Effector memory CD8-positive, alpha-beta T cell (primary cell): ENCODE measurements around the gene EBF3.

Experiments
- ATAC-seq: fragments of 150-1000 bp; cut with Tn5 transposase; replicated peaks from 2 replicates; pipeline ENCODE4 v1.10.0; 2021; ENCODE audit warnings: mild to moderate bottlenecking, moderate library complexity
- DNase-seq, 3 experiments: peaks; one replicate each; pipeline ENCODE4 v3.0.0; 2021
- H3K27ac Mint-ChIP-seq, 2 donors: one replicate each; pipeline ENCODE4 v1.8.0; 2022; ENCODE audit warnings: mild to moderate bottlenecking in 2 of 2, mixed read lengths in 2 of 2, moderate library complexity in 2 of 2
- H3K27me3 Mint-ChIP-seq, 2 donors: one replicate each; pipeline ENCODE4 v1.8.0; 2022; ENCODE audit warnings: mixed read lengths in 2 of 2
- H3K36me3 Mint-ChIP-seq: one replicate; pipeline ENCODE4 v1.8.0; 2022; ENCODE audit warnings: mild to moderate bottlenecking, moderate library complexity, mixed read lengths; ENCODE audit not compliant: insufficient read depth
- H3K4me1 Mint-ChIP-seq, 2 donors: one replicate each; pipeline ENCODE4 v1.8.0; 2022; ENCODE audit warnings: low read depth in 2 of 2, mixed read lengths in 2 of 2
- H3K4me3 Mint-ChIP-seq, 2 donors: one replicate each; pipeline ENCODE4 v1.8.0; 2022; ENCODE audit warnings: mild to moderate bottlenecking in 2 of 2, mixed read lengths in 2 of 2, moderate library complexity in 2 of 2
- H3K9me3 Mint-ChIP-seq, 2 donors: one replicate each; pipeline ENCODE4 v1.8.0; 2022; ENCODE audit warnings: mixed read lengths in 2 of 2

The EBF3 gene

GRCh38 chr10:129811208-129811607 is 152.9 kb downstream of the EBF3 start:
- Mint-ChIP-seq H3K9me3 (peaks cover 7 to 17% of the 10 kb centered on the region in 2 donors), H3K4me3 (no peak overlapping the region), H3K27ac (no peak overlapping the region), H3K4me1 (no peaks in the 10 kb centered on the region), H3K36me3 (no peaks in the 10 kb centered on the region), H3K27me3 (peaks cover 9 to 12% of the 10 kb centered on the region in 2 donors)
- DNase-seq (no peak), ATAC-seq (no peak)

DNA sequence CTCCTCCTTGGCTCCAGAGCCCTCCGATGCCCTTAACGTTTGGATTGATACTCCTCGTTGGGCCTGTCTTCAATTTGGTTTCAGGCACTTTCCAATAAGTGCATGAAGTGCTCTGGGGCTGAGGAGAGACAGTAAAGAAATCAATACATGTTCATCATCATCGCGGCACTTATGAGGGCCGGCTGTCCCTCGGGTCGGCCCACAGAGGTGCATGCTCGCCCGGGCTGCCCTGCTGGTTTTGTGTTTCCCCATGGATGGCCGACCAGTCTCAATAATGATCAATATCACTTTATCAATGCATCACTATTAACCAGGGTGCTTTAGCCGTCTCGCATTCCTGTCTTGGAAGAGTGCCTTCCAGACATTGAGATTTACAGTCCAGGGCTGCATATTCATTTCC is 154.2 kb downstream of the EBF3 start:
- no peaks in the 10 kb centered on the region for H3K36me3 Mint-ChIP-seq
- ATAC-seq: no peak
- H3K4me1 Mint-ChIP-seq: no peaks in the 10 kb centered on the region
- H3K27ac Mint-ChIP-seq: no peak overlapping the region
- no peak overlapping the region for H3K4me3 Mint-ChIP-seq
- peaks cover 9 to 12% of the 10 kb centered on the region in 2 donors for H3K27me3 Mint-ChIP-seq
- DNase-seq: no peak
- peaks cover 7 to 17% of the 10 kb centered on the region in 2 donors for H3K9me3 Mint-ChIP-seq

- Mint-ChIP-seq H3K27me3 (peaks cover 9 to 12% of the 10 kb centered on the region in 2 donors), H3K36me3 (no peaks in the 10 kb centered on the region), H3K4me1 (no peaks in the 10 kb centered on the region), H3K9me3 (peaks cover 7 to 17% of the 10 kb centered on the region in 2 donors), H3K27ac (no peak overlapping the region), H3K4me3 (no peak overlapping the region)
- ATAC-seq: no peak
- DNase-seq: no peak
Observed at GRCh38 chr10:129809431-129809830, 154.6 kb downstream of the EBF3 start.

DNA sequence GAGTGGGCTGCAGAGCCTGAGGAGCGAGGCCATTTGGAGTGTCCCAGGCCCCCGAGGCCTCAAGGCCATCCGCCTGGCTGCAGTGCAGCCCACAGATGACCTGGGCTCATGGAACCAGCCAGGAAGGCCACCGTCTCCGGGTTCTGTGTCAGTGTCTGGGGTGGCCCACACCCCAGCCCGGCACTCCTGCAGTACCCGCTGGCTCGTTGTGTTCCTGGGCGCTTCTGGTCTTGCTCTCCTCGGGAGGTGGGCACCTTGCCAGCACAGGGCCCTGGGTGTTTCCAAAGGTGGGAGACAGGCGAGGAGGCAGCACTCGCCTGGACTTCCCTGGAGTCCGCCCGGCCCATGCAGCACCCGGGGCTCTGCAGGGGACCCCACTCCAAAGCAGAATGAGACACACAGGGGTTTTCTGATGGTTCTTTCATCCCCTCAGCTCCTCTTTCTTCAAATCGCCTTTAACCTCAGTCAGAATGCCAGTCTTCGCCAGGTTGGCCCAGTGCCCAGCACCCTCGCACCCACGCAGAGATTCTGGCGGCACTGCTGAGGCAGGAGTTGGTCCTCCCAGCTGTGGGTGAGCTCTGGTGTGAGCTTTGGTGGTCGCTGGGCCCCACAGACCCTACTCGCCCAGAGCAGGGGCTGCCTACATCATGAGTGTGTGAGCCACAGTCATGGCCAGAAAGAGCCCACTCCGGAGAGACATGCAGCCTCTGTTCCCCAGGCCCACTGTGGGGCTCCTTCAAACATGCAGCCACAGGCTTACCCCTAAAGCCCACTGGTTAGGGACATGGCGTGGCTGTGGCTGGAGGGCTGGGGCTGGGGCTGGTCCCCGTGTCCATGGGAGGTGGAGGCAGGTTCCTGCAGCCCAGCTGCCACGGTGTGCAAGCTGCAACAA is 155.7 kb downstream of the EBF3 start:
- Mint-ChIP-seq H3K27me3 (peaks cover 0 to 12% of the 10 kb centered on the region in 2 donors), H3K4me1 (no peaks in the 10 kb centered on the region), H3K27ac (no peak overlapping the region), H3K36me3 (no peaks in the 10 kb centered on the region), H3K9me3 (peaks cover 7 to 17% of the 10 kb centered on the region in 2 donors), H3K4me3 (no peak overlapping the region)
- ATAC-seq (no peak), DNase-seq (no peak)

DNA sequence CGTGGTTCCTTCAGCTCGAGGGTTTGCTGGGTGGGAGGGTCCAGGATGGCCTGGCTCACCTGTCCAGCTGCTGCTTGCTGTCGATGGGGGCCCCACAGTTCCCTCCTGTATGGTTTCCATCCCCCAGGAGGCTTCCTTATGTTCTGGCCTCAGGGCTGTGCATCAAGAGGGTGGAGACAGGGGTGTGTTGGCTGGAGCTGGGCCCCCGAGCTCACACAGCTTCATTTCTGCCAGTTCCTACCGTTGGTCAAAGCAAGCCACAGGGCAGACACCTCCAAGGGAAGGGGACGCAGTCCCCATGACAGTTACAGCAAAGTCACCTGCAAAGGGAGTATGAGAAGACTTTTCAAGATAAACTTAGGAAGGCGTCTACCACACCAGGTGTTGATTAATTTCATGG is 156.9 kb downstream of the EBF3 start:
- Mint-ChIP-seq H3K4me1 (no peaks in the 10 kb centered on the region), H3K36me3 (no peaks in the 10 kb centered on the region), H3K4me3 (no peak overlapping the region), H3K9me3 (peaks cover 12 to 23% of the 10 kb centered on the region in 2 donors), H3K27me3 (peaks cover 0 to 12% of the 10 kb centered on the region in 2 donors), H3K27ac (no peak overlapping the region)
- ATAC-seq: no peak
- no peak for DNase-seq

- ATAC-seq: no peak
- no peaks in the 10 kb centered on the region for H3K4me1 Mint-ChIP-seq
- peaks cover 7 to 14% of the 10 kb centered on the region in 2 donors for H3K9me3 Mint-ChIP-seq
- no peaks in the 10 kb centered on the region for H3K36me3 Mint-ChIP-seq
- H3K27me3 Mint-ChIP-seq: no peaks in the 10 kb centered on the region
- H3K27ac Mint-ChIP-seq: no peak overlapping the region
- H3K4me3 Mint-ChIP-seq: no peak overlapping the region
- no peak for DNase-seq
Observed at GRCh38 chr10:129800796-129801340, 163.2 kb downstream of the EBF3 start.

DNA sequence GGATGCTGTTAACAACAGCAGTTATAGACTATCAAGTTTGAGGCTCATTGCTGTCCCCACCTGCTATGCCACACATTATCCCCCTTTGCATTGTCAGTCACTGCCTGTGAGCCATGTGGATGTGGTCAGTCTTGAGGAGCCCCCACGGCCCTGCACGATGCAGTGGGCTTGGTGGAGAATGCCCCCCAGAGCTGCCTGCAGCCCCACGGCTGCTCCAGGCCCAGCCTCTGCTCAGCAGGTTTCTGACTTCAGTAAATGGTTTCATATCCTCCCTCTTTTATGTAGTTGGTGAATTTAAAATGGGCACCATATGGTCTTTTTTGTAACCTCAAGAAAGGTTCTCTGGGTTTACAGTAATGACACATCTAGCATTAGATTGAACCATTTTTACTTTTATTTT is 164.1 kb downstream of the EBF3 start:
- DNase-seq (no peak), ATAC-seq (no peak)
- Mint-ChIP-seq H3K27me3 (no peaks in the 10 kb centered on the region), H3K4me3 (no peak overlapping the region), H3K4me1 (no peaks in the 10 kb centered on the region), H3K36me3 (no peaks in the 10 kb centered on the region), H3K27ac (no peak overlapping the region), H3K9me3 (peaks cover 7 to 14% of the 10 kb centered on the region in 2 donors)

DNA sequence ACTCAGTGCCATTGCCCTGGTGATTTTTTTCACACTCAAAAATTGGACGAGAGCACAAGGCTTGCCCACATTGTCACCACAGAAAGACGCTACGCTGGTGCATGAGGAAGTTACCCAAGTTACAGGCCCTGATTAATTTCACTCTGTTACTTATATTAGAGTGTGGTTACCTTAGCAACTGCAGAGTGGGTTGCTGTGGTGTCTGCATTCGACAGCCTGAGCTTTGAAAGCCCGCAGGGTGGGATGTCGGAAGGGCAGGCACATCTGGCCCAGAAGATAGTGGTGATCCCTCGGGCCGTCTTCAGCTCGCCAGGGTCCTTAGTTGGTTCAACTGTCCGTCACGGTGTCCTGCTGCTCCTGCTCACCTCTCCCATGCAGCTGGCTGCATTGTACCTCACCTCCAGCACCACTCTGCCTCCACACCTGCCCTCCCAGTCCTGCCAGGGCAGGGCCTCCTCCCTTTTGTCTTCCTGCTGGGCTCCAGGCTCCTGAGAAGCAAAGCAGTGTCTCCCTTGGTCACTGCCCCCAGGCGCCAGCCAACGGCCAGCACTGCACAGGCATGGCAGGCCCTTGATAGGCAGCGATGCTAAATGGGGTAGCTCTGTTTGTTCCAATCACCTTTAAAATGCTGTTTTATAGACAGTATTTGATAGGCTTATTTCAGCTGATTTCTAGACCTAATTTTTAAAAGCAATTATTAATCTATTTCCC is 167.2 kb downstream of the EBF3 start:
- ATAC-seq: no peak
- Mint-ChIP-seq H3K9me3 (peaks cover 10 to 13% of the 10 kb centered on the region in 2 donors), H3K36me3 (no peaks in the 10 kb centered on the region), H3K27me3 (no peaks in the 10 kb centered on the region), H3K27ac (no peak overlapping the region), H3K4me1 (no peaks in the 10 kb centered on the region), H3K4me3 (no peak overlapping the region)
- no peak for DNase-seq

DNA sequence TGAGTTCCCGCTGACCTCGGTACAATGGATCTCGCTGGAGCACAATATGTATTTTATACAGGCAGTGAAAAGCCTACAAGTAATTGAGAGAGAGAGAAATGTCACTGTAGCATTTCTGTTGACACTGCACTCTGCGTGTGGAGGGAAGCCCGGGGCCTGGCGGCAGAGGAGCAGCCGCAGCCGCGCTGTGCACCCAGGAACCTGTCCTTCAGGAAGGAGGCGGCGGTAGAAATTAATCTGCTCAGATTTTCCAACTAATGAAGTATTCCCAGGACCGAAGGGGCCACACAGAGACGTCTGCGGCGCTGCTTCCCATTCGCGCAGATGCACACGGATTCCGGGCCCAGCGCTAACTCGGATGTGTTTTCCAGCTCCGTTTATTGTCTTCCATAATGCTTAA is 170.1 kb downstream of the EBF3 start:
- DNase-seq: no peak
- ATAC-seq: no peak
- H3K9me3 Mint-ChIP-seq: peaks cover 10 to 17% of the 10 kb centered on the region in 2 donors
- no peaks in the 10 kb centered on the region for H3K27me3 Mint-ChIP-seq
- H3K36me3 Mint-ChIP-seq: no peaks in the 10 kb centered on the region
- H3K27ac Mint-ChIP-seq: no peak overlapping the region
- no peak overlapping the region for H3K4me3 Mint-ChIP-seq
- no peaks in the 10 kb centered on the region for H3K4me1 Mint-ChIP-seq

DNA sequence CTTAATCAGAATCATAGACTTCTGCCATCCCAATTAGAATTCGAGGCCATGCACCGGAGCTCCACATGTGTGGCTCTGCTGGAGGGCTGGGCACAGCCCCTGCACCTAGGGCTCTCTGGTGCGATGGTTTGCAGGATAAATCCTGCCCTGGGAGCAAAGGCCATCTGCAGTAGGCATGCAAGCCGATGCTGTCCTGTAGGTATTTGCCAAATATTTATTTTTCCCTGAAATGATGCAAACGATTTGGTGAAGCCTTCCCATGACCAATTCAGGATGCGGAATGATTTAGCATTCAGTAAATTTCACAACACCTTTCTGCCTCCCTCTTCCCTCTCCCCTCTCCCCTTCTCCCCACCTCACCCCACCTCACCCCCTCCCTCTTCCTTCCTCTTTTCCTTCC is 170.6 kb downstream of the EBF3 start:
- no peak overlapping the region for H3K4me3 Mint-ChIP-seq
- H3K4me1 Mint-ChIP-seq: no peaks in the 10 kb centered on the region
- peaks cover 10 to 17% of the 10 kb centered on the region in 2 donors for H3K9me3 Mint-ChIP-seq
- no peak overlapping the region for H3K27ac Mint-ChIP-seq
- no peaks in the 10 kb centered on the region for H3K36me3 Mint-ChIP-seq
- DNase-seq (no peak), ATAC-seq (no peak)
- no peaks in the 10 kb centered on the region for H3K27me3 Mint-ChIP-seq

DNA sequence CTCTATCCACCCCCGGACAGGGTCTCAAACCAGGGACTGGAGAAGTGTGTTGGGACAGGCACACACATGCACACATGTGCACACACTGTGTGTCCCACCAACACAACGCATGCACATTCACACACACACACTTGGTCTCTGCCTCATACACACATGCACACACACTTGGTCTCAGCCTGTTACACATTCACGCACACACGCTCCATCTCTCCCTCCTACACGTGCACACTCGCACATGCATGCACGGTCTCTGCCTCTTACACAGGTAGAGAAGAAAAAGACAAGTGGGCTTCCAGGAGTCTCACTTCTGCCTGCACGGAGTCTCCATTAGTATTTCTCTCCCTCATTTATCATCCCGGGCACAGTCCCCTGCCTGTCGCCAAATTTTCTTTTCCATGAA is 171.2 kb downstream of the EBF3 start:
- DNase-seq: no peak
- peaks cover 10 to 15% of the 10 kb centered on the region in 2 donors for H3K9me3 Mint-ChIP-seq
- no peak for ATAC-seq
- no peaks in the 10 kb centered on the region for H3K36me3 Mint-ChIP-seq
- H3K27ac Mint-ChIP-seq: no peak overlapping the region
- H3K27me3 Mint-ChIP-seq: no peaks in the 10 kb centered on the region
- H3K4me3 Mint-ChIP-seq: no peak overlapping the region
- H3K4me1 Mint-ChIP-seq: no peaks in the 10 kb centered on the region

DNA sequence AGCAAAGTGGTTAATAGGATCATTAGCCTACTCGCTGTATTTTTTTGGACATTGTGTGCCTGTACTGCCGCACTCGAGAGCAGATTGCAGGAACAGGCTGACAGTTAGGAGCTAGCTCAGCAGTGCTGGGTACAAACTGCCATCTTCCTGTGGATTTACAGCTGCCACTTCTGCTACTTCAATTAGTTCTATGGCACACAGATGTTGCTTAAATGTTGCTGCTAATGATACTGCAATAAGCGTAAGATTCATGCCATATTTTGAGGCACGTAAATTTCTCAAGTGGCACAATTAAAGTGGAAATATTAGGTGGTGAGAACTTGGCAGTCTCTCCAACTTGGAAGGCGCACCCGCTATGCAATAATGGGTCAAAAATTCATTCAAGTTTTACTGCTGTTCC is 171.9 kb downstream of the EBF3 start:
- H3K4me1 Mint-ChIP-seq: no peaks in the 10 kb centered on the region
- H3K36me3 Mint-ChIP-seq: no peaks in the 10 kb centered on the region
- H3K27ac Mint-ChIP-seq: no peak overlapping the region
- no peak for ATAC-seq
- no peak overlapping the region for H3K4me3 Mint-ChIP-seq
- H3K27me3 Mint-ChIP-seq: no peaks in the 10 kb centered on the region
- DNase-seq: no peak
- H3K9me3 Mint-ChIP-seq: peaks cover 16 to 19% of the 10 kb centered on the region in 2 donors

DNA sequence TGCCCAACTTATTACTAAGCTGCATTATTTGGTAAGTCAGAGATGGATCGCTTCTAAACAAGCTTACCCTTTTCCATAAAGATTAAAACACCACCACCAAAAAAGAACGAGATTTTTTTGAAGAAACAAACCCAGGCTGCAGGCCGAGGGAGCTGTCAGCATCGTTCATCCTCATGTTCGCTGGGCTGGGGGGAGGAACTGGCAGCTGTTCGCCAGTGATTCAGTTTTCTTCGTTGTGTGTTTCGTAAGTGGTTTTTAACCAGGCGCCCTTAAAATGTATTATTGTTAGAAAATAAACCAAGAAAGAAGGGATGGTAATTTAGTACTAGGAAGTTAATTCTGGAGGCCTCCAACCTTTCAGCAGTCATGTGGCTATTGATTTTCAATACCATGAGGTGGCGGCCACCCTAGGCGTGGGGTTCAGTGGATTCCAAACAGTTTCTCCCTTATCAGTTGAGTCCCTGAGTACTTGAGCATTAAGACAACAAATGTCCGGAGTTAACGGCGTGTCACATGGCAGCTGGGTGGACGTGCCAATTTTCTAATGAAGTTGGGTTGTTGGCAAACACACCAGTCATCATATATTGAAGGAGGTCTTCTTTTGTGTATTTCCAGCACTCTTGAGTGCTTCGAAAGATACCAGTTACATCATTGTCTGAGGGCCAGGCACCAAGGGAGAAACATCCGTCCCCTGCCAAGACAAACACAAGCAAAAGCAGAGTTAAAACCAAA is 173.2 kb downstream of the EBF3 start:
- H3K36me3 Mint-ChIP-seq: no peaks in the 10 kb centered on the region
- H3K4me3 Mint-ChIP-seq: no peak overlapping the region
- DNase-seq (no peak), ATAC-seq (no peak)
- H3K4me1 Mint-ChIP-seq: no peaks in the 10 kb centered on the region
- no peak overlapping the region for H3K27ac Mint-ChIP-seq
- H3K9me3 Mint-ChIP-seq: peaks cover 17 to 19% of the 10 kb centered on the region in 2 donors
- H3K27me3 Mint-ChIP-seq: no peaks in the 10 kb centered on the region
